ENCODE measurements around the gene NR4A1.

Gene NR4A1

DNA sequence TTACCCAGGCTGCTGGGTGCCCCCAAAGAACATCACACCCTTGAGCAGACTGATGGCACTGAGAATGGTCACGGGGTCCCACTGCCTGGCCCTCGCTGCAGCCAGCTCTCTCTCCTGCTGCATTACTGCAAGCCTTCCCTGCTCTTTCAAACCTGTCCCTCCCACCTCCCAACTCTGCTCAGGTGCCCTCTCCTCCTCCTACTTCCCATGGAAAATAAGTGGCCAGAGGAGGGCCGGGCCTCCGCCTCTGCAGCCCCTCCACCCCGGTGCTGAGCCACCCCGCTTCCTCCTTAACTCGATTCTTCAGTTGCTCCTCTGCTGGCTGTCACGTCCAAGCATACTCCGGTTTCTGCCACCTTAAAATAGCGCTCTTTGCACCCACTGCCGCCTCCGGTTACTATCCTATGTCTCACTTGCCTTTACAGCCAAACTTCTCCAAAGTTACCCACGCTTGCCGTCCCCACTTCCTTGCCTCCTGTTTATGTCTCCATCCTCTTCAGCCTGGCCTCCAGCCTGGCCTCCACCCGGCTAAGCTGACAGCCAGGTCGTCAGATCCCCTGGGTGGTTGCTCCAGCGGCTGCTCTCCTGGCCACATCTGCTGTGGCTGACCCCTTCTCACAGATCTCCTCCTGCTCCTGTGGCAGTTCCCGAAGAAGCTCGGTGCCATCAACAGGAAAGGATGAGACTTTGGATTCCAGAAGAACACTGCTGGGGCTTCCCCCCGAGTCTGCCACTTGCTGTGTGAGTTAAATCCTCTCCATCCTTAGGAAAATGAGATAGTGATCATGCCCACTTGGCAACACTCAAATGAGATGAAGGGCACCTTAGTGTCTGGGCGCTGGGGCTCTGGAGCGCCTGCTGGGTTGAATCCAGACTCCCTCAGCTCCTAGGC is 35.9 kb downstream of the NR4A1 start:
- TF ChIP-seq, protein P1, sequence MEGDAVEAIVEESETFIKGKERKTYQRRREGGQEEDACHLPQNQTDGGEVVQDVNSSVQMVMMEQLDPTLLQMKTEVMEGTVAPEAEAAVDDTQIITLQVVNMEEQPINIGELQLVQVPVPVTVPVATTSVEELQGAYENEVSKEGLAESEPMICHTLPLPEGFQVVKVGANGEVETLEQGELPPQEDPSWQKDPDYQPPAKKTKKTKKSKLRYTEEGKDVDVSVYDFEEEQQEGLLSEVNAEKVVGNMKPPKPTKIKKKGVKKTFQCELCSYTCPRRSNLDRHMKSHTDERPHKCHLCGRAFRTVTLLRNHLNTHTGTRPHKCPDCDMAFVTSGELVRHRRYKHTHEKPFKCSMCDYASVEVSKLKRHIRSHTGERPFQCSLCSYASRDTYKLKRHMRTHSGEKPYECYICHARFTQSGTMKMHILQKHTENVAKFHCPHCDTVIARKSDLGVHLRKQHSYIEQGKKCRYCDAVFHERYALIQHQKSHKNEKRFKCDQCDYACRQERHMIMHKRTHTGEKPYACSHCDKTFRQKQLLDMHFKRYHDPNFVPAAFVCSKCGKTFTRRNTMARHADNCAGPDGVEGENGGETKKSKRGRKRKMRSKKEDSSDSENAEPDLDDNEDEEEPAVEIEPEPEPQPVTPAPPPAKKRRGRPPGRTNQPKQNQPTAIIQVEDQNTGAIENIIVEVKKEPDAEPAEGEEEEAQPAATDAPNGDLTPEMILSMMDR (conservative IDR thresholded peaks at IDR 0.05; ENCODE audit: low read depth, low read length) = no peak
- H3K4me3 ChIP-seq (ENCODE audit: low read depth, low read length) = no peak overlapping the region
- no peak for DNase-seq (ENCODE audit: low read depth)

DNA sequence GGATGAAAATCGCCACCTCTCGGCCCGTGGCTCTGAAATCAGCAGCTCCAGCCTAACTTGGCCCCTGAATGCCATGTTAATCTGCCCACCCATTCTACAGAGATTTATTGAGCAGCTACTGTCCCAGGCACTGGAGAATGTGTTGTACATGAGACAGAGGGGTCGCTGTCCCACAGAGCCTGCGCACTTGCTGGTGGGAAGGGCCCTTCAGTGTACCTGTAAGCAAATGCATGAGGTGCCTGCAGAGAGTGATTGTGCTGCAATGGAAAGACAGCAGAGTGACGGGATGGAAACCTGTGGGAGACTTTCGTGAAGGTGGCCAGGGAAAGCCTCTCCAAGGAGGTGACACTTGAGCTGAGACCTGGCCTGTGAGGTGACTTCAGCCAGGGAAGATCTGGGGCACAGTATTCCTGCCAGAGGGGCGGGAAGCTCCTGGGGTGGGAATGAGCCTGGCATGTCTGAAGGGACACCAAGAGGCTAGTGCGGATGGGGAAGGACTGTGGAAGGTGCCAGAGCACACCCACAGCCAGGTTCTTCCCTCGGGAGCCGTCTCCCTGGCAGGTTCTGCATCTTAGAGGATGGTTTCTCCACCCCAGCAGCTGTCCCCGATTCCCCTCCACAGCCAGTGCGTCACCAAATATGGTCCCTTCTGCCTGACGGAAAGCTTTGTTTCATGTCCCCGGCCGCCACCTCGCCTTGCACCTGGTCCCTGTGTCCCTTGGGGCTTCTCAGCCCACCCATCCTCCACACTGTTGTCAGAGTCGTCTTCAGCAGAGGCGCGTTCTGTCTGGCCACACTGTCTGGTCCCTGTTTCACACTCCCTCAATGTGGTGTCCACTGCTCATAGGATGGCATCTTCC is 36.9 kb downstream of the NR4A1 start:
- H3K4me3 ChIP-seq (ENCODE audit: low read depth, low read length) = no peak overlapping the region
- TF ChIP-seq, protein P1 (conservative IDR thresholded peaks at IDR 0.05; ENCODE audit: low read depth, low read length) = no peak
- no peak for DNase-seq (ENCODE audit: low read depth)

DNA sequence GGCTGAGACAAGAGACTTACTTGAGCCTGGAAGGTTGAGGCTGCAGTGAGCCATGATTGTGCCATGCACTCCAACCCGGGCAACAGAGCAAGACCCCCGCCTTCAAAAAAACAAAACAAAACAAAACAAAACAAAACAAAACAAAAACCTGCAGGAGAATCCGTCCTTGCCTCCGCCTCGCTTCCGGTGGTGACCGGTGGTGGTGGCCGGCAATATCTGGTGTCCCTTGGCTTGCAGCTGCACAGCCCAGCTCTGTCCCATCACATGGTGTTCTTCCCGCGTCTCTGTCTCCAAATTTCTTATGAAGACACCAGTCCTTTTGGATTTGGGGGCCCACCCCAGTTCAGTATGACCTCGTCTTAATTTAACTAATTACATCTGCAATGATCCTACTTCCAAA is 38.2 kb downstream of the NR4A1 start:
- TF ChIP-seq, protein P1 (conservative IDR thresholded peaks at IDR 0.05; ENCODE audit: low read depth, low read length) = no peak
- H3K4me3 ChIP-seq (ENCODE audit: low read depth, low read length) = no peak overlapping the region
- no peak for DNase-seq (ENCODE audit: low read depth)

DNA sequence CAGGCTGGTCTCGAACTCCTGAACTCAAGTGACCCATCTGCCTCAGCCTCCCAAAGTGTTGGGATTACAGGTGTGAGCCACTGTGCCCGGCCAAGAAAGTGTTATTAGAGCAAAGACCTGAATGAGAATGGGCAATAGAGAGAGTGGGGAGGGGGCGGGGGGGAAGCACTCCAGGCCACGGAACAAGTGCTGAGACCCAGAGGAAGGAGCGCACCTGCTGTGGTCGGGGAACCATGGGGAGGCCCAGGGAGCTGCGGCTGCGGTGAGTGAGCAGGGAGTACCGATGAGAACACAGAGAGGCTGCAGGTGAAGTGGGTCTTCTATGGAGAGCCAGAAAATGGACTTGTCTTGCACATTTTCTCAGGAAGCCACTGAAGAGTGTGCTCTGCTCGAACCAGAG is 39.0 kb downstream of the NR4A1 start:
- no peak for DNase-seq (ENCODE audit: low read depth)
- TF ChIP-seq, protein P1 (conservative IDR thresholded peaks at IDR 0.05; ENCODE audit: low read depth, low read length) = no peak
- no peak overlapping the region for H3K4me3 ChIP-seq (ENCODE audit: low read depth, low read length)

DNA sequence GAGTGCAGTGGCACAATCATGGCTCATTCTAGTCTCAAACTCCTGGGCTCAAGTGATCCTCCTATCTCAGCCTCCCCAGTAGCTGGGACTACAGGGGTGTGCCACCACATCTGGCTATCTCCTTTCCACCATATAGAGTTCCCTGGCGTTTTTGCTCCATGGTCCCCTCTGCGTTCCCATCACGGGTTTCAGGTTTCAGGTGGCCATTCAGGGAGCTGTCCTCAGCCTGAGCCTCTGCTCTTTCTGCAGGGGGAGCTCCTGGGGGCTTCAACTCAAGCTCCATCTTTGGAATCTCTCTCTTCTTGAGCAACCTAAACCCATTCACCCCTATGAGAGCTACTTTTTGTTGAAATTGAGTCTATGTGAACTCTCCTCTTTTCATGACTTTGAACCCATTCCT is 39.8 kb downstream of the NR4A1 start:
- DNase-seq (ENCODE audit: low read depth) = no peak
- H3K4me3 ChIP-seq (ENCODE audit: low read depth, low read length) = no peak overlapping the region
- TF ChIP-seq, protein P1 (conservative IDR thresholded peaks at IDR 0.05; ENCODE audit: low read depth, low read length) = no peak

DNA sequence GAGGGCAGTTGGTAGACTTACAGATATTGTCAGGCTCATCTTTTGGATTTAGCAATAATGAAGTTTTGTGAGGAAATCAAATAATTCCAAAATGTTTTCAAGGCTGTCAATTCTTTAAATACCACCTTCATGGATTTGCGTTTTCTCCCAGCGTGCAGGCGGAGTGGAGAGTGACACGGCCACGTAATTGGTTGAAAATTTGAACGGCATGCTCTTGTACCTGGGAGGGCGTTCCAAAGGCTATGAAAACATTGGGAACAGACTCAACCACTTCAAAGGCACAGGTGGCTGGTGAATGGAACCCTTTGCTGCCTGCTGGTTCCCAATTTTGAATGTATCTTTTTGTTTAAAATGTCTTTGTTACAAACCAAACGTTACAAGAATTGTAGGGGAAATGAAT is 40.6 kb downstream of the NR4A1 start:
- no peak overlapping the region for H3K4me3 ChIP-seq (ENCODE audit: low read depth, low read length)
- TF ChIP-seq, protein P1 (conservative IDR thresholded peaks at IDR 0.05; ENCODE audit: low read depth, low read length) = no peak
- no peak for DNase-seq (ENCODE audit: low read depth)
